Suprapubic skin (tissue), 4 donors: ENCODE measurements around the gene ADCK2. TPM values are rescaled to one million over a fixed set of nuclear protein-coding genes. Genes with fewer than 3 reads are reported as not detected.
"Not testable (repeated sequence)": the region's sequence is repeated elsewhere in the genome, so short reads cannot be mapped to it uniquely, and the experiment has no call there.

Source experiments
- DNase-seq, 2 donors: peaks; one replicate each; pipeline ENCODE4 v3.0.0-alpha.2; 2019; ENCODE audit warnings: low spot score in 2 of 2
- H3K27ac ChIP-seq: fragments of 200-600 bp; sonication (generic); one replicate; pipeline ENCODE4 v1.5.1; 2019
- H3K27me3 ChIP-seq: fragments of 200-600 bp; sonication (generic); one replicate; pipeline ENCODE4 v1.5.1; 2019
- H3K36me3 ChIP-seq: fragments of 200-600 bp; sonication (generic); one replicate; pipeline ENCODE4 v1.5.1; 2019
- H3K4me1 ChIP-seq: fragments of 200-600 bp; sonication (generic); one replicate; pipeline ENCODE4 v1.5.1; 2019
- H3K4me3 ChIP-seq: fragments of 200-600 bp; sonication (generic); one replicate; pipeline ENCODE4 v1.5.1; 2019; ENCODE audit warnings: mild to moderate bottlenecking
- H3K9me3 ChIP-seq: fragments of 200-600 bp; sonication (generic); one replicate; pipeline ENCODE4 v1.5.1; 2019
- EP300 ChIP-seq: sonication (generic); formaldehyde crosslinking; IDR thresholded peaks from one replicate; pipeline ENCODE4 v1.6.1; 2017; ENCODE audit warnings: antibody characterized with exemption
- POLR2A ChIP-seq, 2 donors: fragments of 450-650 bp; IDR thresholded peaks; one replicate each; pipeline ENCODE4 v1.6.1; 2017; ENCODE audit warnings: antibody characterized with exemption in 2 of 2, mild to moderate bottlenecking in 2 of 2, moderate library complexity in 2 of 2
- POLR2AphosphoS5 ChIP-seq, 3 donors: sonication (generic); formaldehyde crosslinking; IDR thresholded peaks; one replicate each; pipeline ENCODE4 v1.6.1; 2017; ENCODE audit warnings: antibody characterized with exemption in 3 of 3
- WGBS: methylation state at CpG from one replicate; pipeline ENCODE4 v1.1.5; 2018; 5-methylcytosine and 5-hydroxymethylcytosine counted together
- total RNA-seq, 4 donors: library from RNA; depleted of rRNA; stranded (reverse); fragments of >200 nt; gene quantifications; one replicate each; pipeline ENCODE4 v1.1.0, GENCODE V29; 2016
- TF ChIP-seq, protein P1 (sequence below), 2 donors: fragments of 200-600 bp in 1 of 2; fragments of 450-650 bp in 1 of 2; sonication (generic) in 1 of 2; IDR thresholded peaks; one replicate each; pipeline ENCODE4 v1.5.1; 2016 to 2019; ENCODE audit warnings: antibody characterized with exemption in 2 of 2, mild to moderate bottlenecking in 1 of 2, moderate library complexity in 1 of 2

ADCK2 gene
- total RNA-seq, 4 donors from 2014 or later: 41.2 to 65.9 (median 53.3) TPM

DNA sequence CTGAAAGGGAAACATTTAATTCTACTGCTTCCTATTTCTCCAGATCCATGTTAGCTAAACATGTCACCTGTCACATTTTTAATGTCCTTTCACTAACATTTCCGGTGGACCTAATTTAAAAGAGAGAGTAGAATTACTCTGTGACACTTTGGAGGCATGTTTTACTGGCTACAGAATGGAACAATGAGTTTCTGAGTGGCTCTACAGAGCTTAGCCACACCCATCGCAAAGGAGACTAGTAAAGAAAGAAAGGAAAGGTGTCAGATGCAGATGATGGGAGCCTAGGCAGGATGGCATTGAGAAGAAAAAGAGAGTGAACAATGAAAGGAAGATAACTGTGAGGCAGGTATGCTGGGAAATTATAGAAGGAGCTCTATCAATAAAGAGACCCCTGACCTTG is 59.7 kb downstream of the ADCK2 start:
- DNase-seq: no peak
- no peak overlapping the region for H3K27ac ChIP-seq

GRCh38 chr7:140734096-140734495 is 61.4 kb downstream of the ADCK2 start:
- no peak overlapping the region for H3K27ac ChIP-seq
- WGBS: 74% methylated on average over 2 of the region's 2 CpGs
- no peaks in the 10 kb centered on the region for H3K9me3 ChIP-seq
- H3K4me3 ChIP-seq: no peak overlapping the region
- no peaks in the 10 kb centered on the region for H3K27me3 ChIP-seq
- DNase-seq: no peak
- TF ChIP-seq EP300 (no peak), POLR2AphosphoS5 (IDR thresholded peaks at IDR 0.05) (no peak), POLR2A (IDR thresholded peaks at IDR 0.05) (no peak)
- TF ChIP-seq, protein P1, sequence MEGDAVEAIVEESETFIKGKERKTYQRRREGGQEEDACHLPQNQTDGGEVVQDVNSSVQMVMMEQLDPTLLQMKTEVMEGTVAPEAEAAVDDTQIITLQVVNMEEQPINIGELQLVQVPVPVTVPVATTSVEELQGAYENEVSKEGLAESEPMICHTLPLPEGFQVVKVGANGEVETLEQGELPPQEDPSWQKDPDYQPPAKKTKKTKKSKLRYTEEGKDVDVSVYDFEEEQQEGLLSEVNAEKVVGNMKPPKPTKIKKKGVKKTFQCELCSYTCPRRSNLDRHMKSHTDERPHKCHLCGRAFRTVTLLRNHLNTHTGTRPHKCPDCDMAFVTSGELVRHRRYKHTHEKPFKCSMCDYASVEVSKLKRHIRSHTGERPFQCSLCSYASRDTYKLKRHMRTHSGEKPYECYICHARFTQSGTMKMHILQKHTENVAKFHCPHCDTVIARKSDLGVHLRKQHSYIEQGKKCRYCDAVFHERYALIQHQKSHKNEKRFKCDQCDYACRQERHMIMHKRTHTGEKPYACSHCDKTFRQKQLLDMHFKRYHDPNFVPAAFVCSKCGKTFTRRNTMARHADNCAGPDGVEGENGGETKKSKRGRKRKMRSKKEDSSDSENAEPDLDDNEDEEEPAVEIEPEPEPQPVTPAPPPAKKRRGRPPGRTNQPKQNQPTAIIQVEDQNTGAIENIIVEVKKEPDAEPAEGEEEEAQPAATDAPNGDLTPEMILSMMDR (IDR thresholded peaks at IDR 0.05): no peak
- H3K4me1 ChIP-seq: no peaks in the 10 kb centered on the region
- peaks cover 34% of the 10 kb centered on the region for H3K36me3 ChIP-seq

More for the DNA sequence above, 59.7 kb downstream of the ADCK2 start:
- no peaks in the 10 kb centered on the region for H3K9me3 ChIP-seq
- no peaks in the 10 kb centered on the region for H3K4me1 ChIP-seq
- TF ChIP-seq EP300 (no peak), POLR2AphosphoS5 (IDR thresholded peaks at IDR 0.05) (no peak)
- TF ChIP-seq, protein P1 (IDR thresholded peaks at IDR 0.05): no peak
- no peak overlapping the region for H3K4me3 ChIP-seq
- H3K36me3 ChIP-seq: peaks cover 22% of the 10 kb centered on the region
- WGBS: 92% methylated on average over 2 of the region's 2 CpGs
- no peaks in the 10 kb centered on the region for H3K27me3 ChIP-seq

DNA sequence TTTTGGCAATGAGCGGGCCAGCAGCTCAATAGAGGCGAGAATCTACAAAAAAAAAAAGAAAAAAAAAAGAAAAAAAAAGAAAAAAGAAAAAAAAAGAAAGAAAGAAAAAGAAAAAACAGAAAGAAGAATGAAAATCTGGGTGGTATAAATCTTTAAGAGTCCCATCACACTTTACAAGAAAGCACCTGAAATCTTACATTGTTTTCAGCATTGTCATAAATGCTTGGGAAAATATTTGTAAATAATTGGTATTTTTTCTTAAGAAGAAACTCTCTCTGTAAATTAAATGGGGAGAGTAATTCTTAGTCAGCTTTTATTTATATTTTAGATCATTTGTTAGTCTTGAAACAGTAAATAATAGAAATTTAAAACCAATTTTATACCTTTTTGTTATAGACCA is 62.0 kb downstream of the ADCK2 start:
- DNase-seq: no peak
- no peaks in the 10 kb centered on the region for H3K27me3 ChIP-seq
- H3K4me1 ChIP-seq: no peaks in the 10 kb centered on the region
- H3K9me3 ChIP-seq: no peaks in the 10 kb centered on the region
- no peak for TF ChIP-seq EP300
- TF ChIP-seq POLR2AphosphoS5 (IDR thresholded peaks at IDR 0.05): no peak
- no peak for TF ChIP-seq POLR2A (IDR thresholded peaks at IDR 0.05)
- TF ChIP-seq, protein P1 (IDR thresholded peaks at IDR 0.05): no peak
- WGBS: 91% methylated on average over 2 of the region's 2 CpGs
- H3K36me3 ChIP-seq: peaks cover 37% of the 10 kb centered on the region
- H3K27ac ChIP-seq: no peak overlapping the region
- no peak overlapping the region for H3K4me3 ChIP-seq

- TF ChIP-seq POLR2A (IDR thresholded peaks at IDR 0.05) (no peak), POLR2AphosphoS5 (IDR thresholded peaks at IDR 0.05) (no peak), EP300 (no peak)
- TF ChIP-seq, protein P1 (IDR thresholded peaks at IDR 0.05): no peak
- H3K27ac ChIP-seq: no peak overlapping the region
Measured at GRCh38 chr7:140738280-140738679, 65.5 kb downstream of the ADCK2 start.

GRCh38 chr7:140743255-140743654 is 70.5 kb downstream of the ADCK2 start:
- H3K4me1 ChIP-seq, H3K4me3 ChIP-seq, H3K27me3 ChIP-seq, H3K9me3 ChIP-seq, H3K27ac ChIP-seq, DNase-seq: not testable (repeated sequence)
- 100% methylated on average over 2 of the region's 4 CpGs for WGBS
- H3K36me3 ChIP-seq: peaks cover 28% of the 10 kb centered on the region

More at GRCh38 chr7:140738280-140738679, 65.5 kb downstream of the ADCK2 start:
- no peaks in the 10 kb centered on the region for H3K9me3 ChIP-seq
- no peak for DNase-seq
- no peaks in the 10 kb centered on the region for H3K4me1 ChIP-seq
- H3K27me3 ChIP-seq: no peaks in the 10 kb centered on the region
- H3K4me3 ChIP-seq: no peak overlapping the region
- H3K36me3 ChIP-seq: peaks cover 34% of the 10 kb centered on the region

DNA sequence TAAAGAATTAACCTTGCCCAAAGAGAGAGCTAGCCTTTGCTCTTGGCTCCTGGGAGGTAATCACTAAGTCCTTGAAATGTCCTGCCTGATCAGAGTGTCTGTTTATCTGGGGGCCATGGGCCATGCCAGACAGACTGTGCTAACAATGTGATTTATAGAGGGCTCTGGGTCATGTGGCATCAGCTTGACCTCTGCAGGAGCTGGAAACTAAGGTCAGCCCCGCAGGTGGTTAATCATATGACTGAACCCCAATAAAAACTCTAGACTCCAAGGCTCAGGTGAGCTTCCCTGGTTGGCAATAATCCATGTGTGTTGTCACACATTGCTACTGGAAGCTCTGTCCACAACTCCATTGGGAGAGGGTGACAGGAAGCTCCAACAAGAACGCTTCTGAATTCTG is 71.3 kb downstream of the ADCK2 start:
- H3K4me1 ChIP-seq: no peaks in the 10 kb centered on the region
- 80% methylated on average over 2 of the region's 2 CpGs for WGBS
- no peak for DNase-seq

More for the DNA sequence above, 71.3 kb downstream of the ADCK2 start:
- H3K4me3 ChIP-seq: no peak overlapping the region
- peaks cover 28% of the 10 kb centered on the region for H3K36me3 ChIP-seq
- H3K27me3 ChIP-seq: no peaks in the 10 kb centered on the region
- H3K27ac ChIP-seq: no peak overlapping the region
- TF ChIP-seq, protein P1 (IDR thresholded peaks at IDR 0.05): no peak
- TF ChIP-seq POLR2A (IDR thresholded peaks at IDR 0.05) (no peak), EP300 (no peak), POLR2AphosphoS5 (IDR thresholded peaks at IDR 0.05) (no peak)
- no peaks in the 10 kb centered on the region for H3K9me3 ChIP-seq
